Colonic mucosa (tissue), 4 donors: ENCODE measurements around the gene EPN2. TPM values are rescaled to one million over a fixed set of nuclear protein-coding genes. Genes with fewer than 3 reads are reported as not detected.
A peak's percentile ranks its signal among the peaks of the same experiment; 100 is the strongest.

Experiments
- DNase-seq: peaks from one replicate; pipeline ENCODE4 v3.0.0-alpha.2; 2020
- H3K27ac ChIP-seq: fragments of 200-600 bp; one replicate; pipeline ENCODE4 v1.8.0; 2021
- H3K27me3 ChIP-seq: fragments of 200-600 bp; one replicate; pipeline ENCODE4 v1.8.0; 2021
- H3K36me3 ChIP-seq: fragments of 200-600 bp; one replicate; pipeline ENCODE4 v1.8.0; 2021
- H3K4me1 ChIP-seq: fragments of 200-600 bp; one replicate; pipeline ENCODE4 v1.8.0; 2021; ENCODE audit warnings: mild to moderate bottlenecking
- H3K4me3 ChIP-seq: fragments of 200-600 bp; one replicate; pipeline ENCODE4 v1.8.0; 2021
- H3K9ac ChIP-seq, 2 donors: one replicate each; pipeline ENCODE4 v1.7.0; 2013; ENCODE audit warnings: control low read depth in 2 of 2, low read depth in 2 of 2, low read length in 2 of 2
- H3K9me3 ChIP-seq: fragments of 200-600 bp; one replicate; pipeline ENCODE4 v1.8.0; 2021
- CTCF ChIP-seq: fragments of 200-600 bp; IDR thresholded peaks from one replicate; pipeline ENCODE4 v1.8.0; 2022; ENCODE audit warnings: antibody characterized with exemption, mild to moderate bottlenecking
- intact Hi-C: fragments of 100-400 bp; cut with DNase I; formaldehyde crosslinking; loops from one replicate; pipeline ENCODE4 v1.14.1; 2022
- total RNA-seq, 2 donors: library from RNA; stranded (reverse); fragmentation: NEBNext Ultra II Directional in 1 of 2; extraction: Animal tissue kit (Norgen Biotek cat#: 25700) in 1 of 2; gene quantifications; one replicate each; pipeline ENCODE4 v1.2.1, GENCODE V29; 2021
- donor health status: healthy.
- donor health status: DM: no; HTN: no; CAD: no.
- donor health status: DM: no; HTN: no; CAD: no.

The EPN2 gene
- total RNA-seq, 2 donors from 2014 or later = 34.7 to 36.3 TPM

- Histone ChIP-seq H3K4me3 (no peak overlapping the region), H3K27me3 (no peaks in the 10 kb centered on the region), H3K9me3 (no peaks in the 10 kb centered on the region), H3K9ac (no peak overlapping the region), H3K36me3 (no peaks in the 10 kb centered on the region), H3K4me1 (peaks cover 11% of the 10 kb centered on the region), H3K27ac (no peak overlapping the region)
- intact Hi-C loops = no loop called here
- DNase-seq = no peak
- no peak for TF ChIP-seq CTCF
Measured at GRCh38 chr17:19311421-19312215, 74.5 kb downstream of the EPN2 start.

- H3K27ac ChIP-seq = no peak overlapping the region
- H3K27me3 ChIP-seq = no peaks in the 10 kb centered on the region
- no peak overlapping the region for H3K9ac ChIP-seq
- H3K4me3 ChIP-seq = no peak overlapping the region
- DNase-seq = no peak
- H3K36me3 ChIP-seq = no peaks in the 10 kb centered on the region
- H3K4me1 ChIP-seq = peaks cover 9% of the 10 kb centered on the region
- TF ChIP-seq CTCF = no peak
- no peaks in the 10 kb centered on the region for H3K9me3 ChIP-seq
- intact Hi-C loops = no loop called here
Measured at GRCh38 chr17:19312406-19312805, 75.2 kb downstream of the EPN2 start.

- peaks cover 9% of the 10 kb centered on the region for H3K4me1 ChIP-seq
- no peaks in the 10 kb centered on the region for H3K36me3 ChIP-seq
- no peak overlapping the region for H3K27ac ChIP-seq
- H3K27me3 ChIP-seq = no peaks in the 10 kb centered on the region
- intact Hi-C loops = no loop called here
- TF ChIP-seq CTCF = no peak
- H3K4me3 ChIP-seq = no peak overlapping the region
- no peak overlapping the region for H3K9ac ChIP-seq
- DNase-seq = no peak
- no peaks in the 10 kb centered on the region for H3K9me3 ChIP-seq
Measured at GRCh38 chr17:19313066-19313745, 76.0 kb downstream of the EPN2 start.

GRCh38 chr17:19313746-19314651, 76.8 kb downstream of the EPN2 start:
- Histone ChIP-seq H3K4me1 (peaks cover 9% of the 10 kb centered on the region), H3K9ac (peak overlapping the region in 1 of 2 donors; percentile 24), H3K4me3 (no peak overlapping the region), H3K36me3 (no peaks in the 10 kb centered on the region), H3K27ac (no peak overlapping the region), H3K27me3 (no peaks in the 10 kb centered on the region), H3K9me3 (no peaks in the 10 kb centered on the region)
- intact Hi-C loops = no loop called here
- DNase-seq = no peak
- no peak for TF ChIP-seq CTCF

GRCh38 chr17:19315104-19315503, 77.9 kb downstream of the EPN2 start:
- Histone ChIP-seq H3K9ac (no peak overlapping the region), H3K36me3 (no peaks in the 10 kb centered on the region), H3K27me3 (no peaks in the 10 kb centered on the region), H3K9me3 (no peaks in the 10 kb centered on the region), H3K4me3 (no peak overlapping the region), H3K4me1 (peaks cover 9% of the 10 kb centered on the region), H3K27ac (no peak overlapping the region)
- TF ChIP-seq CTCF = no peak
- intact Hi-C loops = no loop called here
- DNase-seq = no peak
